HepG2 (cell line): ENCODE data around the gene RECK. TPM values are rescaled to one million over a fixed set of nuclear protein-coding genes. Genes with fewer than 3 reads are reported as not detected.

Experiments used
- ATAC-seq: fragments of 200-7000 bp; cut with Tn5 transposase; 3 replicates; pipeline ENCODE4 v1.9.1; 2020; ENCODE audit warnings: mild to moderate bottlenecking, moderate library complexity
- BruUV-seq: library from RNA; stranded (reverse); fragments of 400-500 nt; replicated peaks from 2 replicates; lab custom pipeline; 2021; lab: Mats Ljungman, UMichigan
- CTCF ChIA-PET: fragments of 300-600 bp; formaldehyde crosslinking; extraction: SDS; loops from one replicate; lab custom pipeline; 2021; ENCODE audit warnings: low total read pairs, inconsistent platforms, low intra/inter-chr PET ratio; lab: Yijun Ruan, JAX
- POLR2A ChIA-PET: fragments of 350-600 bp; sonication (Branson Sonifier 250); formaldehyde crosslinking; loops from one replicate; lab custom pipeline; 2020; ENCODE audit warnings: antibody characterized with exemption, inconsistent platforms; lab: Yijun Ruan, JAX
- DNase-seq: peaks from one replicate; pipeline ENCODE4 v3.0.0-alpha.2; 2015; ENCODE audit warnings: low spot score
- FAIRE-seq: peaks from 3 replicates; lab custom pipeline; 2011; peaks lifted over from hg19 to GRCh38; lab: Jason Lieb, UNC
- H2AFZ ChIP-seq: one replicate; pipeline ENCODE4 v1.6.1; 2011; ENCODE audit warnings: low read length, inconsistent platforms
- H3K27ac ChIP-seq: fragments of 300-600 bp; 3 replicates; pipeline ENCODE4 v1.8.0; 2011; ENCODE audit warnings: mixed run types, mild to moderate bottlenecking, mixed read lengths, low read length, inconsistent platforms; ENCODE audit not compliant: insufficient read depth; ENCODE audit errors: extremely low read length
- H3K27me3 ChIP-seq, 2 experiments: fragments of 200-600 bp in 1 of 2; 2 replicates in 1 of 2; 3 replicates in 1 of 2; pipeline versions ENCODE4 v1.6.0 to v1.8.0; 2011; ENCODE audit warnings: low read length in 2 of 2, mild to moderate bottlenecking in 2 of 2, moderate library complexity in 2 of 2, inconsistent platforms in 1 of 2; ENCODE audit not compliant: insufficient read depth in 2 of 2, control insufficient read depth in 1 of 2
- H3K36me3 ChIP-seq, 2 experiments: fragments of 200-600 bp in 1 of 2; replicated peaks in 1 of 2; 2 replicates in 1 of 2; 3 replicates in 1 of 2; pipeline versions ENCODE4 v1.5.1 to v1.8.0; 2011; ENCODE audit warnings: low read length in 2 of 2, inconsistent platforms in 1 of 2; ENCODE audit not compliant: insufficient read depth in 2 of 2, control insufficient read depth in 1 of 2
- H3K4me1 ChIP-seq: 2 replicates; pipeline ENCODE4 v1.5.1; 2012; ENCODE audit warnings: low read length, inconsistent platforms; ENCODE audit not compliant: insufficient read depth
- H3K4me2 ChIP-seq: 2 replicates; pipeline ENCODE4 v1.6.0; 2011; ENCODE audit warnings: low read depth, low read length, inconsistent platforms
- H3K4me3 ChIP-seq, 3 experiments: fragments of 200-600 bp in 1 of 3; sonication (generic), shearing (Covaris generic) in 1 of 3; replicated peaks in 1 of 3; 2 replicates each; pipeline ENCODE4 v1.5.1; 2011 to 2016; ENCODE audit warnings: low read length in 3 of 3, inconsistent platforms in 2 of 3, low read depth in 2 of 3, mild to moderate bottlenecking in 2 of 3, control low read depth in 1 of 3, mixed read lengths in 1 of 3; ENCODE audit not compliant: insufficient read depth in 1 of 3
- H3K79me2 ChIP-seq: one replicate; pipeline ENCODE4 v1.6.1; 2011; ENCODE audit warnings: low read length, inconsistent platforms; ENCODE audit not compliant: insufficient read depth
- H3K9ac ChIP-seq: 2 replicates; pipeline ENCODE4 v1.6.0; 2011; ENCODE audit warnings: mild to moderate bottlenecking, low read depth, low read length, inconsistent platforms; ENCODE audit not compliant: insufficient read depth
- H3K9me3 ChIP-seq: 2 replicates; pipeline ENCODE4 v1.5.1; 2012; ENCODE audit warnings: mild to moderate bottlenecking, low read length
- H4K20me1 ChIP-seq: 2 replicates; pipeline ENCODE4 v1.6.0; 2011; ENCODE audit warnings: inconsistent platforms, mild to moderate bottlenecking, low read length, moderate library complexity; ENCODE audit not compliant: insufficient read depth
- KAT8 ChIP-seq: IDR thresholded peaks from 2 replicates; pipeline ENCODE4 v1.6.1; 2016; ENCODE audit warnings: missing genetic modification reagents, missing compliant biosample characterization
- NR2F2 ChIP-seq: IDR thresholded peaks from 2 replicates; pipeline ENCODE4 v1.6.1; 2012; ENCODE audit warnings: low read depth, inconsistent platforms, borderline replicate concordance
- SNAPC2 ChIP-seq: sonication (generic); formaldehyde crosslinking; IDR thresholded peaks from 2 replicates; pipeline ENCODE4 v1.8.1; 2022; ENCODE audit warnings: mild to moderate bottlenecking, missing genetic modification reagents
- TRIM24 ChIP-seq: sonication (generic); formaldehyde crosslinking; IDR thresholded peaks from 2 replicates; pipeline ENCODE4 v1.8.0; 2022; ENCODE audit warnings: mild to moderate bottlenecking, missing genetic modification reagents
- ZNF24 ChIP-seq: fragments of 450-650 bp; IDR thresholded peaks from 2 replicates; pipeline ENCODE4 v1.6.1; 2017; ENCODE audit warnings: antibody characterized with exemption, mild to moderate bottlenecking
- ZNF260 ChIP-seq: sonication (generic); formaldehyde crosslinking; IDR thresholded peaks from 2 replicates; pipeline ENCODE4 v1.4.0; 2020; ENCODE audit warnings: missing genetic modification reagents, low read depth, mild to moderate bottlenecking, borderline replicate concordance
- ZNF274 ChIP-seq: sonication (generic); formaldehyde crosslinking; IDR thresholded peaks from 2 replicates; pipeline ENCODE4 v1.5.1; 2020; ENCODE audit warnings: mild to moderate bottlenecking, missing genetic modification reagents
- ZNF468 ChIP-seq: sonication (generic); formaldehyde crosslinking; IDR thresholded peaks from 2 replicates; pipeline ENCODE4 v1.8.0; 2022; ENCODE audit warnings: mild to moderate bottlenecking, moderate library complexity, missing genetic modification reagents
- ZNF589 ChIP-seq: sonication (generic); formaldehyde crosslinking; conservative IDR thresholded peaks from 2 replicates; pipeline ENCODE4 v1.8.0; 2022; ENCODE audit warnings: mild to moderate bottlenecking, moderate library complexity, missing genetic modification reagents
- ZNF614 ChIP-seq: IDR thresholded peaks from 2 replicates; pipeline ENCODE4 v1.6.1; 2018; ENCODE audit warnings: missing biosample characterization, missing genetic modification reagents, inconsistent platforms, borderline replicate concordance
- ZNF619 ChIP-seq: sonication (generic); formaldehyde crosslinking; IDR thresholded peaks from 2 replicates; pipeline ENCODE4 v1.4.0; 2020; ENCODE audit warnings: mild to moderate bottlenecking, missing genetic modification reagents
- ZNF891 ChIP-seq: sonication (generic); formaldehyde crosslinking; IDR thresholded peaks from 2 replicates; pipeline ENCODE4 v1.5.0; 2020; ENCODE audit warnings: mild to moderate bottlenecking, missing genetic modification reagents
- ZSCAN25 ChIP-seq: sonication (generic); formaldehyde crosslinking; IDR thresholded peaks from 2 replicates; pipeline ENCODE4 v1.8.0; 2022; ENCODE audit warnings: mild to moderate bottlenecking, missing genetic modification reagents
- WGBS: methylation state at CpG from one replicate; pipeline ENCODE4 v1.1.6; 2017; ENCODE audit warnings: low lambda C conversion rate; 5-methylcytosine and 5-hydroxymethylcytosine counted together
- in situ Hi-C: cut with HindIII; loops from 2 replicates; pipeline ENCODE4 v1.10.0; 2017; ENCODE audit warnings: low pct_unique_long_range_greater_than_20kb; ENCODE audit not compliant: extremely low pct_ligation_motif_present
- intact Hi-C: fragments of 100-400 bp; cut with micrococcal nuclease; formaldehyde crosslinking; loops from one replicate; pipeline ENCODE4 v1.10.0; 2022; ENCODE audit not compliant: unreplicated experiment
- polyA plus RNA-seq, 8 experiments: library from polyadenylated mRNA; depleted of rRNA in 3 of 8; stranded (reverse) in 7 of 8; unstranded in 1 of 8; fragments of >200 nt; fragmentation: Illumina TruSeq in 4 of 8; extraction: Trizol in 4 of 8; gene quantifications; 2 replicates each; pipeline versions ENCODE4 v1.2.1 to v1.2.3, GENCODE V29; 2011 to 2016; ENCODE audit warnings: low read depth in 4 of 8, missing spikeins in 1 of 8, mixed read lengths in 1 of 8; ENCODE audit not compliant: insufficient read depth in 1 of 8
- total RNA-seq, 5 experiments: library from RNA; depleted of rRNA; stranded (reverse); fragments of >200 nt; fragmentation: Illumina TruSeq; extraction: Trizol; gene quantifications; 2 replicates each; pipeline ENCODE4 v1.2.3, GENCODE V29; 2016; ENCODE audit warnings: low read depth in 1 of 5
- TF ChIP-seq, protein P1 (sequence below): sonication (generic); formaldehyde crosslinking; IDR thresholded peaks from 2 replicates; pipeline ENCODE4 v1.4.0; 2020; ENCODE audit warnings: missing genetic modification reagents
- TF ChIP-seq, protein P2 (sequence below): sonication (generic); formaldehyde crosslinking; IDR thresholded peaks from 2 replicates; pipeline ENCODE4 v1.4.0; 2020; ENCODE audit warnings: missing genetic modification reagents, borderline replicate concordance

RECK gene
- total and polyA plus RNA-seq, 2 of the 13 experiments (the other 11 are each of a cell fraction or from before 2014, with no cell fraction given) = 3.1 to 4.8 TPM

DNA sequence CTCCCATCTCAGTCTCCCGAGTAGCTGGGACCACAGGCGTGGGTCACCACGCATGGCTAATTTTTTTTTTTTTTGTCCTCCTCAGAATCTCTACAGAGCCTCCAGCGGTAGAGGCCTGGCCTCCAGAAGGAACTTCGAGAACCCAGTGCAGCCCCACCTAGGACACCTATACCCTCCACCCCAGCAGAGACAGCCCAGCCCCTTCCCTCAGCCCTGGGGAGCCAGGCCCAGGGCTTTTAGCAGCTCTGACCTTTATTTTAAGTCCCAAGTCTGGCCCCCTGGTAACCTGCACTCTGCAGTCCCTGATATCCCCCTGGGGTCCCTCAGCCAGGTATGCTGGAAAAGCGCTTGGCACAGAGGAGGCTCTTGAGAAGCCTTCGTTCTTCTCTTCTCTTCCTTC is 105.0 kb downstream of the RECK start:
- intact Hi-C loops = no loop called here
- CTCF ChIA-PET = no interaction called here
- H3K4me2 ChIP-seq = no peak overlapping the region

DNA sequence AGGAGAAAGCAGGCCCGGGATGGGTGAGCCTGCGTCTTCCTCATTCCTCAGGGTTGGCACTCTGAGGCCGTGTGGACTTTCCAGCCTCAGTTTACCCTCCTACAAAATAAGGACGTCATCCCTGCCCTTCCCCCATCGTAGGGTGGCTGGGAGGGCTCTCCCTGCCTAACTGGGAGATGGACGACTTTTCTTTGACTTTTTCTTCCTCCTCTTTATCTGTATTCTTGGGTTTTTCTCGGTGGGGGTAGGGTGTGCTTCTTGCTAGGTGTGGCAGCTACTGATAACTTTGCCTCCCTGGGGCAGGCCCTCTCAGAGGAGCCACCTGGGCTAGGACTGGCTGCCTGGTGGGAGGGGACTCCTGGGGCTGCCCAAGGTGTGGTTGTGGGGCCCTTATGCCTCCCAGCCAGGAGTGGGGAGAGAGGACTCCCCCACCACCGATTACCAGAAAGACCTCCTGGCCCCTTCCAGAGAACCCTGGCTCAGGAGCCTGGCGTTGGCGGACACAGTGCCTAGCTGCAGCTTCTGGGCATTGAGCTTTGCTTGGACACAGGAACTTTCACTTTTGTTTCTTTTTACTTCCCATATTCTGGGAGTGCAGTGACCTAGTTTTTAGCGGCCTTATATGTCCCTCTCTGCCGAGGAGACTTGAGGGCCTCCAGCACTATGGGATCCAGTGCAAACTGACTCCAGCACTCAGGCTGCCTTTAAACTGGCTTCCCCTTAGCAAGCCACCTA is 106.0 kb downstream of the RECK start:
- H2AFZ ChIP-seq = peak overlapping the region; percentile 20
- BruUV-seq = no TSS peak
- H3K9me3 ChIP-seq = peaks cover 11% of the 10 kb centered on the region; the same call in 1 of the 2 replicates
- TF ChIP-seq, protein P1, sequence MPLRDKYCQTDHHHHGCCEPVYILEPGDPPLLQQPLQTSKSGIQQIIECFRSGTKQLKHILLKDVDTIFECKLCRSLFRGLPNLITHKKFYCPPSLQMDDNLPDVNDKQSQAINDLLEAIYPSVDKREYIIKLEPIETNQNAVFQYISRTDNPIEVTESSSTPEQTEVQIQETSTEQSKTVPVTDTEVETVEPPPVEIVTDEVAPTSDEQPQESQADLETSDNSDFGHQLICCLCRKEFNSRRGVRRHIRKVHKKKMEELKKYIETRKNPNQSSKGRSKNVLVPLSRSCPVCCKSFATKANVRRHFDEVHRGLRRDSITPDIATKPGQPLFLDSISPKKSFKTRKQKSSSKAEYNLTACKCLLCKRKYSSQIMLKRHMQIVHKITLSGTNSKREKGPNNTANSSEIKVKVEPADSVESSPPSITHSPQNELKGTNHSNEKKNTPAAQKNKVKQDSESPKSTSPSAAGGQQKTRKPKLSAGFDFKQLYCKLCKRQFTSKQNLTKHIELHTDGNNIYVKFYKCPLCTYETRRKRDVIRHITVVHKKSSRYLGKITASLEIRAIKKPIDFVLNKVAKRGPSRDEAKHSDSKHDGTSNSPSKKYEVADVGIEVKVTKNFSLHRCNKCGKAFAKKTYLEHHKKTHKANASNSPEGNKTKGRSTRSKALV (CRISPR knock-in tag) = no peak
- TF ChIP-seq, protein P2, sequence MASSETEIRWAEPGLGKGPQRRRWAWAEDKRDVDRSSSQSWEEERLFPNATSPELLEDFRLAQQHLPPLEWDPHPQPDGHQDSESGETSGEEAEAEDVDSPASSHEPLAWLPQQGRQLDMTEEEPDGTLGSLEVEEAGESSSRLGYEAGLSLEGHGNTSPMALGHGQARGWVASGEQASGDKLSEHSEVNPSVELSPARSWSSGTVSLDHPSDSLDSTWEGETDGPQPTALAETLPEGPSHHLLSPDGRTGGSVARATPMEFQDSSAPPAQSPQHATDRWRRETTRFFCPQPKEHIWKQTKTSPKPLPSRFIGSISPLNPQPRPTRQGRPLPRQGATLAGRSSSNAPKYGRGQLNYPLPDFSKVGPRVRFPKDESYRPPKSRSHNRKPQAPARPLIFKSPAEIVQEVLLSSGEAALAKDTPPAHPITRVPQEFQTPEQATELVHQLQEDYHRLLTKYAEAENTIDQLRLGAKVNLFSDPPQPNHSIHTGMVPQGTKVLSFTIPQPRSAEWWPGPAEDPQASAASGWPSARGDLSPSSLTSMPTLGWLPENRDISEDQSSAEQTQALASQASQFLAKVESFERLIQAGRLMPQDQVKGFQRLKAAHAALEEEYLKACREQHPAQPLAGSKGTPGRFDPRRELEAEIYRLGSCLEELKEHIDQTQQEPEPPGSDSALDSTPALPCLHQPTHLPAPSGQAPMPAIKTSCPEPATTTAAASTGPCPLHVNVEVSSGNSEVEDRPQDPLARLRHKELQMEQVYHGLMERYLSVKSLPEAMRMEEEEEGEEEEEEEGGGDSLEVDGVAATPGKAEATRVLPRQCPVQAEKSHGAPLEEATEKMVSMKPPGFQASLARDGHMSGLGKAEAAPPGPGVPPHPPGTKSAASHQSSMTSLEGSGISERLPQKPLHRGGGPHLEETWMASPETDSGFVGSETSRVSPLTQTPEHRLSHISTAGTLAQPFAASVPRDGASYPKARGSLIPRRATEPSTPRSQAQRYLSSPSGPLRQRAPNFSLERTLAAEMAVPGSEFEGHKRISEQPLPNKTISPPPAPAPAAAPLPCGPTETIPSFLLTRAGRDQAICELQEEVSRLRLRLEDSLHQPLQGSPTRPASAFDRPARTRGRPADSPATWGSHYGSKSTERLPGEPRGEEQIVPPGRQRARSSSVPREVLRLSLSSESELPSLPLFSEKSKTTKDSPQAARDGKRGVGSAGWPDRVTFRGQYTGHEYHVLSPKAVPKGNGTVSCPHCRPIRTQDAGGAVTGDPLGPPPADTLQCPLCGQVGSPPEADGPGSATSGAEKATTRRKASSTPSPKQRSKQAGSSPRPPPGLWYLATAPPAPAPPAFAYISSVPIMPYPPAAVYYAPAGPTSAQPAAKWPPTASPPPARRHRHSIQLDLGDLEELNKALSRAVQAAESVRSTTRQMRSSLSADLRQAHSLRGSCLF (CRISPR knock-in tag) = no peak
- no peak for TF ChIP-seq ZNF468 (CRISPR knock-in tag)
- TF ChIP-seq ZNF891 (CRISPR knock-in tag) = peak; percentile 6; the same call in 1 of the 2 replicates
- no peak for TF ChIP-seq TRIM24 (CRISPR knock-in tag)
- no peak for TF ChIP-seq KAT8
- no peak for TF ChIP-seq ZNF589 (CRISPR knock-in tag)
- H3K79me2 ChIP-seq = no peaks in the 10 kb centered on the region
- H3K4me2 ChIP-seq = peak overlapping the region; percentile 59
- no peak for DNase-seq
- peaks cover 6 to 27% of the 10 kb centered on the region in 2 experiments for H3K27me3 ChIP-seq
- peak overlapping the region; percentile 23; the same call in 1 of the 2 replicates for H3K9ac ChIP-seq
- 6% methylated on average over 12 of the region's 12 CpGs for WGBS
- no peak overlapping the region for H3K27ac ChIP-seq
- no peaks in the 10 kb centered on the region for H3K36me3 ChIP-seq
- in situ Hi-C loops (no loop called here), intact Hi-C loops (no loop called here)
- ChIA-PET CTCF (no interaction called here), POLR2A (interaction anchor here (1.2 kb wide), 1 partner anchor 48 kb away, joined by 3 read pairs; the partner anchor contains the start of gene CLTA)
- no peak for FAIRE-seq
- H4K20me1 ChIP-seq = no peaks in the 10 kb centered on the region
- H3K4me3 ChIP-seq = peak overlapping the region; percentile 3 to 57 (median 32); a peak in 4 of 6 replicates
- H3K4me1 ChIP-seq = peaks cover 16% of the 10 kb centered on the region; the same call in 1 of the 2 replicates
- ATAC-seq = peak; percentile 25

More for the DNA sequence above, 105.0 kb downstream of the RECK start:
- WGBS = 48% methylated on average over 7 of the region's 7 CpGs
- no peak overlapping the region for H3K27ac ChIP-seq
- no peaks in the 10 kb centered on the region for H4K20me1 ChIP-seq
- H3K79me2 ChIP-seq = no peaks in the 10 kb centered on the region
- peaks cover 25% of the 10 kb centered on the region for H3K4me1 ChIP-seq
- TF ChIP-seq SNAPC2 (CRISPR knock-in tag) (no peak), ZNF274 (CRISPR knock-in tag) (no peak), ZSCAN25 (CRISPR knock-in tag) (no peak), ZNF260 (no peak), ZNF614 (no peak), NR2F2 (no peak), ZNF619 (CRISPR knock-in tag) (no peak), ZNF24 (no peak)
- no peak overlapping the region for H3K9ac ChIP-seq
- POLR2A ChIA-PET = no interaction called here
- peaks cover 9 to 36% of the 10 kb centered on the region in 2 experiments for H3K27me3 ChIP-seq
- H3K4me3 ChIP-seq = no peak overlapping the region
- no peak overlapping the region for H2AFZ ChIP-seq
- H3K36me3 ChIP-seq = no peaks in the 10 kb centered on the region
- peaks cover 11% of the 10 kb centered on the region; the same call in 1 of the 2 replicates for H3K9me3 ChIP-seq
- DNase-seq (no peak), ATAC-seq (no peak), FAIRE-seq (no peak)
- no TSS peak for BruUV-seq
- in situ Hi-C loops = no loop called here
